UCSD-AML1 (cell line): ENCODE measurements around the gene CHERP.
"Not testable (repeated sequence)": the region's sequence is repeated elsewhere in the genome, so short reads cannot be mapped to it uniquely, and the experiment has no call there.

Experiments used
- DNase-seq: peaks from one replicate; lab custom pipeline; 2025; ENCODE audit not compliant: unreplicated experiment; lab: John Stamatoyannopoulos, UW

The CHERP gene

DNA sequence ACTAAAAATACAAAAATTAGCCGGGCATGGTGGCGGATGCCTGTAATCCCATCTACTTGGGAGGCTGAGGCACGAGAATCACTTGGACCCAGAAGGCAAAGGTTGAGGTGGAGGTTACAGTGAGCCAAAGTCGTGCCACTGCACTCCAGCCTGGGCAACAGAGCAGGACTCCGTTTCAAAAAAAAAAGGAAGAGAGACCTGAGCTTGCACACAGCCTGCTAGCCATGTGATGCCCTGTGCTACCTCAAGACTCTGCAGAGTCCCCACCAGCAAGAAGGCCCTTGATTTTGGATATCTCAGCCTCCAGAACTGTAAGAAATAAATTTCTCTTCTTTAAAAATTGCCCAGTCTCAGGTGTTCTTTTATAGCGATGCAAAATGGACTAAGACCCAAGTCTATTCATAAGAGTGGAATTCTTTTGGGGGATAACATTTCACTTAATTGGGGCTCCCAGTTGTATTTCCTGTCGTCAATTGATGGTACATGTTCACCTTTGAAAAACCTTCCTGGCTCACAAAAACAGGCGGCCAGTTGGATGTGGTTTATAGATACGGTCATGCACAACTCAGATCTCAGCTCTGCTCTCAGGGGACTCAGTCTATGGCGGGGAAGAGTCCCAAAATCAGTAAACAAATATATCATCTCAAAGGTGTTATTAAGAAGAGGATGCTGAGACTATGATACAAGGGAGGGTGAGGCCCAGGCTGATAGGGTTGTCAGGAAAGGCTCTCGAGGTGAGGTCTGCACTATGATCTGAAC, 2.4 kb upstream of the CHERP start:
- DNase-seq, result no peak

DNA sequence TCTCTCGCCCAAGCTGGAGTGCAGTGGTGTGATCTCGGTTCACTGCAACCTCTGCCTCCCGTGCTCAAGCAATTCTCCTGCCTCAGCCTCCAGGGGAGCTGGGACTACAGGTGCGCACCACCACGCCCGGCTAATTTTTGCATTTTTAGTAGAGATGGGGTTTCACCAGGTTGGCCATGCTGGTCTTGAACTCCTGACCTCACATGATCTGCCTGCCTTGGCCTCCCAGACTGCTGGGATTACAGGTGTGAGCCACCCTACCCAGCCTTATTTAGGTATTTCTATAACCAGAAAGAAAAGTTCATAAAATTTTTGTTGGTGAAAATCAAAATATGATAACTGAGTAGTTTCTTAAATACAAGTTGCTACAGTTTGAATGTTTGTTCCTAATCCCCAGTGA, 1.5 kb upstream of the CHERP start:
- not testable (repeated sequence) for DNase-seq

DNA sequence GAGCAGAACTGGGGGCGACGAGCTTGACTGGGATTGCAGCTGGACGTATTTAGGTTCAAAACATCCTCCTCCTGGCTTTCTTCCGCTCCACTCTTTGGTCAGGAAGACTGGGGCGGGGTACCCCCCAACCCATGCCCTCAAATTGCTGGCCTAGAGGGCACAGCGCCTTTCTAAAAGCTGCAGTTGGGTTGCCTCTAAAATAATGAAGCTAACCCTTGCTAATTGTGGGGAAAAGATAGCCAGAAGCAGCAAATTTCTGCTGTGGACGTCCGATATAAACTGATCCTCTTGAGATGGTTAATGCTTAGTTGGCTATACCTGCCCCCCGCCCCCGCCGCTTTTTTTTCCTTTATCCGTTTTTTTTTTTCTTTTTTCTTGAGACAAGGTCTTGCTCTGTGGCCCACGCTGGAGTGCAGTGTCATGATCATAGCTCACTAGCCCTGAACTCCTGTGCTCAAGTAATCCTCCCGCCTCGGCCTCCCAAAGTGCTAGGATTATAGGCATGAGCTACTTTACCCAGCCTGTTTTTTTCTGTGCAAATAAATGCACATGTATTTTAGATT, 754 bp upstream of the CHERP start:
- DNase-seq, result peak; percentile 27

DNA sequence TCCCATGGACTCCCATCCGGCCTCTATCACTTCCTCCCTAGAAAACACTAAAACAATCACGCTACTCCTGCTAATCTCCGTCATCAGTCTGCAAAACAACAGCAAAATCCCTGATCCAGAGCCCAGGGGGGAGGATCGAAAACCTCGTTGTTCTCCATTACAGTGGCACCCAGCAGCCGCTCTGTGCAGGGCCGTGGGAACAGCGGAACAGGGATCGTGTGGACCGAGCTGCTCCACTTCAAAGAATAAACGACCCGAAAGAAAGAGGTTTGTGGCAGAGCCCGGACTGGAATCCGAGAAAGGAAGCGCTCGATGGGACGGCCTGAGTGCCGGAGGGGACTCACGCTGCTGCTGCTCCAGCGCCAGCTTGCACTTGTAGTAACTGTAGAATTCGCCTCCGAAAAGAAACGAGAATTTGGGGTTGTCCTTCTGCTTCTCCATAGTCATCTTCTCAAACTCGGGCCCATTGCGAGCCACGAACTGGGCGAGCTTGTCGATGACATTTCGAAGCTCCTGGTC, 652 bp downstream of the CHERP start:
- DNase-seq, result no peak

GRCh38 chr19:16540948-16541347, 1.3 kb downstream of the CHERP start:
- no peak for DNase-seq

DNA sequence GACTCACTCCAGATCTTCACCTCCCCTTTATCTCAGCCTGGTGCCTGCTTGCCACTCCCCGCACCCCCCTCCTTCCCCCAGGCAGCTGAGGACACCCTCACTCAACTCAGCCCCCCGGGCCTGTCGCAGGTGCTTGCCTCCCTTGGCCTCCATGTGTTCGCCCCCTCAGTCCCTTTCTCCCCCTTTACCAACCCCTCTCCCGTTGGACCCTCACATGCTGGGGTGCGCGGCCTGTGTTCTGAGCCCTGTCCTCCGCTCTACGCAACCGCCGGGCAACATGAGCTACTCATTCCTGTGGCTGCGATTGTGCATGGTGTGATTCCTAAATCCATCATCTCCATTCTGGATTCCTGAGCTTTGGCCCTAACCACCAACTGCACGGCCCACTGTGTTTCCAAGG, 5.1 kb downstream of the CHERP start:
- no peak for DNase-seq

DNA sequence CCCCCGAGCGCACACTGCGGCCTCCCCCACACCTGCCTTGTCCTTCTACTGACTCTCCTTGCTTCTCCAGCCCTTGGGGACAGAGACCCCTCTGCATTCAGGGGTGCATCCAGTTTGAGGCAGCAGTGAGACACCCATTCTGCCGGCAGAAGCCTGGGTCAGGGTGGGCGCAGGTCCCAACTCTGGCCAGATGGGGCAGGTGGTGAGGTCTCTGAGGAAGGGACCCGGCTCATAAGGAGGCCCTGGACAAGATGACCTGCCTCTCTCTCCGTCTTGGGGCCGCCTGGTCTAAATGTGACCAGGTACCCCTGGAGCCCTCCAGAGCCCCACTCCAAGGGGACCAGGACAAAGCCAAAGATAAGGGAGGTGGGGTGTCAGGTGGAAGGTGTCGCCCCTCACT, 6.1 kb downstream of the CHERP start:
- no peak for DNase-seq

DNA sequence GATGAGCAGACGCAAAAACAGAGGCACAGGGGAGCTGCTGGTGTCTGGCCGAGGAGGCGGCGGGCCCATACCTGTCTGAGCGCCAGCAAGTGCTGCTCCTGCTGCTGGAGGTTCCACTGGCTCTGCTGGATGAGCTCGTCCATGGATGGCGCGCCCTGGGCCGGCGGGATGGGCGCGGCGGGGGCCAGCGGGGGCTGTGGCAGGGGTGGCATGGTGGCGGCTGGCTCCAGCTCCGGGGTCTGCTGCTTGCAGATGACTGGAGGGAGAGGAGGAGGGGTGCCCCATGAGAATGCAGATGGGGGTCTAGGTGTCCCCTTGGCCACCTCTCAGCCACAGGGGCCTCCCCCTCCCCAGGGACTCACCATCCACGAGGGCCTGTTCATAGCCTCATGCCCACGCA, 6.9 kb downstream of the CHERP start:
- no peak for DNase-seq

GRCh38 chr19:16532440-16533234, 9.6 kb downstream of the CHERP start:
- DNase-seq, result no peak

DNA sequence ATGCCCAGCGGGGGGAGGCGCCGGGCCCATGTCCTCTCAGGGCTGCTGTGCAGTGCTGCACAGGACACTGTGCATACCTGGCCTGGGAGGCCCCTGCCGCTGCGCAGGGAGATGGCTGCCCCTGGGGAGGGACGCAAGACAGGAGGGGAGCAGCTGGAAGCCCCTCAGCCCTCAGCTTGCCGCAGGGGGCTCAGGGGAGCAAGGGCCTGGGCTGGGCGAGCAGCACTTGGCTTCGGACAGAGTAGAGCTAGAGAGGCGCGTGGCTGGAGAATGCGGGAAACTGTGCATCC, 10.9 kb downstream of the CHERP start:
- no peak for DNase-seq

DNA sequence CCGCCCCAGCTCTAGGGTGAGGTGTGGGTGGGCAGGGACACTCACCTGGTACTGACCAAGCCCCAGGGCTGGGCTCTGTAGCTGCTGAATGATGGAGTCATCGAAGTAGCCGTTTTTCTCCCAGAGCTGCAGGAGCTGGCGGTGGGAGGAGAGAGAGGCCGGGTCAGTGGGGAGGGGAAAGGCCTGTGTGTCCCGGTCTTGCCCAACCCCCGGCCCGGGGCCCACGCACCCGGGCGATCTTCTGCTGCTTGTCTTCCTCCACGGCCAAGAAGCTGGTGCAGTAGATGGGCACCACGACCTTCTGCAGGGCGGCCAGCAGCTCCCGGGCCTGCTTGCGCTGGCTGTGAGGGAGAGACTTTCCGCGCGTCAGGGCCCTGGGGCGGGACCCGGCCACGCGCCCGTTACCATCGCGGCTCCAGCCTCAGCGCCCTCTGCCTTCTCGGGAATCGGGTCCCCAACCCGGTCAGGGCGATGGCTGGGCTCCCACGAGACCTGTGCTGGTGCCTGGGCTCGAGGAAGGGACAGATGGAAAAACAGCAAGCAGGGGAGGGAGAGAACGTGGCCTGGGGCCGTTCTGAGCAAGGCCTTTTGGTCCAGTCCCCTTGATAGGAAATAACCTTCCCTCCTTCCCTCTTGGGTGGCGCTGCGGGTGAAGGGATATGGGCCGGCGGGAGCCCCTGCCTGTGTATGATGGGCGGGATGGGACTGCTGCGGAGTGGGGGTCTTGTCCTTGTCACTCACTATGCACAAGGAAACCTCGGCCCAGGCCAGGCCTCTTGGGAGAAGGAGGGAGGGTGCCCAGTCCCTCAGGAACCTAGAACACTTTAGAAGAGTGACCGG, 11.5 kb downstream of the CHERP start:
- DNase-seq, result no peak

- DNase-seq, result no peak
These were observed 12.6 kb downstream of the CHERP start for GRCh38 chr19:16529466-16530144.

DNA sequence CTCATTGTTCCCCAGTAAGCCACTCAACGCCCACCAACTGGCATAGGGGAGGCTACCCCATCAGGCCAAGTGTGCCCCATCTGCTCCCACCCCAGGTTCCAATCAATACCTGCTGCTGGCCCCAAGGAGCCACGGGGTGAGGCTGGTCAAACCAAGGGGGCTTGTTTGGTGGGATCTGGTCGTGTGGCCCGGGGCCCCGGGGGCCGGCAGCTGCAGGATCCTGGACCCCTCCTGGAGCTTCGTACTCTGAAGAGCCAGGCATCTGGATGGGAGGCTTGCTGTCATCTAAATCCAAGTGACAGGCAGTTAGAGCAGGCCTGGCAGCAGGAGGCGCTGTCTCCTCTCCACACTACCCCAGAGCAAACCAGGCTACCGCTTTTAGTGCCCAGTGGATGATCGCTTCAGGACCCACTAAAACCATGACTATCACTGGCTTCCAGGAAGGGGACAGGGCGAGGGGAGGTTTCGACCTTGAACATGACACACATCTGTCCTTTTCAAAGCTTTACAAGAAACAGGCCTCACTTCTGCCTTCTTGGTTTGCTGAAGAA, 14.2 kb downstream of the CHERP start:
- DNase-seq, result peak; percentile 50

DNA sequence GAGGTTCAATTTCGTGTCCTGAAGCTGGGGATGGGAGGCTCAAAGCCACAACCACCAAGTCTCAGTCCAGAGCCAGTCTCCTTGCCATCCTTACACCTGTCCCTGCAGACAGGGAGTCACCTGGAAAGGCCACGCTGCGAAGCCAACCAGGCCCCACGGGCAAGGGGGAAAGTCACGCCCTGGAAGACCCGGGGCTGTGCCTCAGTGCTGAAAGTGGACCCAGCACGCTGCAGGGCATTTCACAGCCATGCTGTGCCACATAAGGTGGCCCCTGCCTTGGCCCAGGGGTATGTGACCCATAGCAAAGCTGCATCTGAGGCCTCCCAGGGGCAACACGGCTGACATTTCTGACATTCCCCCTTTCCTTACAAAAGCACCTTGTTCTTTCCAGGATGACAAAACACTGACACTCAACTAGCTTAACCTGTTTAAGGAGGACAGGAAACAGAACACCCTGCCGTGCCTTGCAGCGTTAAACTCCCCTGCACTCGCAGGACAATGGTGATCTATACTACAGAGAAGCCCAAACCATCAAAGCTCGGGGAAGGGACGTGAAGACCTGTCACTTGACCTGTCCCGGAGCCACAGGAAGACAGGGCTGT, 14.8 kb downstream of the CHERP start:
- DNase-seq, result no peak

- no peak for DNase-seq
These were observed 16.3 kb downstream of the CHERP start for GRCh38 chr19:16525751-16526481.

DNA sequence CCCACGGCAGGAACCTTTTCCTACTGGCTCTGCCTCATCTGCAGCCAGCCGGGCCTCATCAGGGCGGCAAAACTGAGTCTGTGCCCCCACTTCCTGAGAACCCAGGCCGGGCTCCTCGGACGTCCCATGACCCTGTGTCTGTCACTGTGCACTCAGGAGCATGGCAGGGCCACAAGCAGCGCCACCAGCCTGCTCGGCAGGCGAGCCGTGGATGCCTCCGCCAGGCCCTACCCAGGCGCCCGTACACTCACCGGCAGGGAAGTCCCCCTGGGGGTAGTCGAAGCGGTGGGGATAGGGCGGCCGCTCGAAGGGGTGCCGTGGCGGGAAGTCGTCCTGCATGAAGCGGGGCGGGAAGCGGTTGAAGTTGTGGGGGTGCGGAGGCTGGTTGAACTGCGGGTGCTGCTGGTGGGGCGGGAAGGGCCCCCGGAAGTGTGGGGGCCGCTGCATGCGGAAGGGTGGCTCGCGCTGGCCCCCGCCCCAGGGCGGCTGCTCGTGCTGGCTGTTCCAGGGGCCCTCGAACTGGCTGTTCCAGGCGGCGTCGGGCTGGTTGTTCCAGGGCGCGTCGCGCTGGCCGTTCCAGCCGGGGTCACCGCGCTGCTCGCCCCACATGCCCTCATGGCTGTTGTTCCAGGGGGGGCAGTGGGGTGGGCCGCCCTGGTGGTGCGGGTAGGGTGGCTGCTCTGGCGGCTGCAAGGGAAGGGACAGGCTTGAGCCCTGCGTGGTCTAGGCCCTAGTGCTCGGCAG, 17.1 kb downstream of the CHERP start:
- no peak for DNase-seq

DNA sequence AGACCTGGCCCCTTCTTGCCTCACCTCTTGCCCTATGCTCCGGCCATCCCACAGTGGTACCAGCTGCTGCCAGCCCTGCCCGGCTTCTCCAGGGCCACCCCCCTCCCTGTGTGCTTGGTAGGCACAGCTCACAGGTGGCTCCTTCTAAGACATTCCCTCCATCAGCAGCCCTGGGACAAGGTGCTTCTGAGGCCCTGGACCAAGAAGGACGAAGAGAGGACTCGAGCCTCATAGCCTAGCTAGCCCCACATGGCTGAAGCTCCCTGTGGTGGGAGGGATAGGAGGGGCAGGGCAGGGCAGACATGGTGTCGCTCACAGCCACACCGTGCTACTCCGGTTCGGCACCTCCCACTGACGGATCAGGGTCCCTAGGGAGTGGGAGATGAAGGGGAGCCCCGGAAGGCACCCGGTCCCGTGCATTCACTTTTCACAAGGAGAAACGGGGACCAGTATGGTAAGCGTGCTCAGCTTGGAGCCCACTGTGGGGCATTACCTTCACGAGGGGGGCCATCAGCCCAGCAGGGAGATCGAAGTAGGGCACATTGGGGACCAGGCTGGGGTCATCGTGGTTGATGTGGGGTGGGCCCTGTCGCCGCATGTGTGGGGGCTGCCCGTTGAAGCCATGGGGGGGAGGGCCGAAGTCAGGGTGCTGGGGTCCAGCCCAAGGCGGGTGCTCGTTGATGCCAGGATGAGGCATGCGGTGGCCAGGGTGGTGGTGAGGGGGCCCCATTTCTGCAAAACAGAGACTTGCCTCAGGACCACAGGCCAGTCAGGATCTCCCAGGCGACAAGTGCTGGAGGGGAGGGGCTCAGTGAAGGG, 19.5 kb downstream of the CHERP start:
- DNase-seq, result no peak
